SU-DHL-6 (cell line): Measurements from ENCODE around the gene CDC20.

Experiments
- H2AFZ ChIP-seq: fragments of 200-600 bp; sonication (generic); 2 replicates; pipeline ENCODE4 v1.6.1; 2014; ENCODE audit warnings: low read depth, mild to moderate bottlenecking, moderate library complexity, mixed read lengths, antibody characterized with exemption, low read length; ENCODE audit not compliant: severe bottlenecking
- H3F3A ChIP-seq: fragments of 200-600 bp; shearing (Covaris generic); 2 replicates; pipeline ENCODE4 v1.6.0; 2016; ENCODE audit warnings: antibody characterized with exemption, mild to moderate bottlenecking; ENCODE audit not compliant: insufficient read depth
- H3K27ac ChIP-seq: fragments of 200-600 bp; sonication (generic); 2 replicates; pipeline ENCODE4 v1.5.1; 2016; ENCODE audit warnings: low read depth, mild to moderate bottlenecking, low read length, moderate library complexity, mixed read lengths
- H3K27me3 ChIP-seq: fragments of 200-600 bp; sonication (generic), shearing (Covaris generic); 2 replicates; pipeline ENCODE4 v1.6.0; 2014; ENCODE audit warnings: mild to moderate bottlenecking, low read length
- H3K36me3 ChIP-seq: fragments of 200-600 bp; sonication (generic); 2 replicates; pipeline ENCODE4 v1.6.1; 2014; ENCODE audit warnings: mild to moderate bottlenecking, low read length, mixed read lengths
- H3K4me2 ChIP-seq: fragments of 300-600, 200-600 bp; shearing (Covaris generic), sonication (generic); 2 replicates; pipeline ENCODE4 v1.6.0; 2014; ENCODE audit warnings: low read length, low read depth, mild to moderate bottlenecking; ENCODE audit not compliant: poor library complexity, severe bottlenecking
- H3K4me3 ChIP-seq: fragments of 200-600 bp; sonication (generic); 2 replicates; pipeline ENCODE4 v1.5.1; 2014; ENCODE audit warnings: antibody characterized with exemption, low read length, mild to moderate bottlenecking, mixed read lengths; ENCODE audit not compliant: insufficient read depth, poor library complexity, severe bottlenecking
- H3K79me2 ChIP-seq: fragments of 200-600 bp; sonication (generic); 2 replicates; pipeline ENCODE4 v1.6.1; 2014; ENCODE audit warnings: mild to moderate bottlenecking, low read length, moderate library complexity; ENCODE audit not compliant: insufficient read depth
- H3K9ac ChIP-seq: fragments of 200-600 bp; sonication (generic); 2 replicates; pipeline ENCODE4 v1.7.0; 2014; ENCODE audit warnings: mild to moderate bottlenecking, low read length
- H3K9me2 ChIP-seq: fragments of 200-600 bp; sonication (generic); replicated peaks from 2 replicates; pipeline ENCODE4 v1.6.1; 2014; ENCODE audit warnings: low read length; ENCODE audit not compliant: insufficient read depth
- H3K9me3 ChIP-seq: fragments of 200-600 bp; sonication (generic); 2 replicates; pipeline ENCODE4 v1.6.1; 2014; ENCODE audit warnings: low read length, mixed read lengths; ENCODE audit not compliant: insufficient read depth
- H4K20me1 ChIP-seq: fragments of 200-600 bp; sonication (generic); 2 replicates; pipeline ENCODE4 v1.6.1; 2014; ENCODE audit warnings: low read depth, mild to moderate bottlenecking, antibody characterized with exemption, low read length, moderate library complexity, mixed read lengths
- CTCF ChIP-seq: fragments of 200-600 bp; sonication (generic); IDR thresholded peaks from one replicate; pipeline ENCODE4 v1.5.1; 2017; ENCODE audit warnings: antibody characterized with exemption, mild to moderate bottlenecking, low read length, moderate library complexity; ENCODE audit not compliant: insufficient read depth, poor library complexity, severe bottlenecking
- EZH2phosphoT487 ChIP-seq: fragments of 200-600 bp; sonication (generic), shearing (Covaris generic); conservative IDR thresholded peaks from 2 replicates; pipeline ENCODE4 v1.6.1; 2018; ENCODE audit warnings: mild to moderate bottlenecking, antibody characterized with exemption, low read length, moderate library complexity, mixed read lengths

The CDC20 gene

GRCh38 chr1:43340559-43340958, 18.2 kb upstream of the CDC20 start:
- Histone ChIP-seq H3K27me3 (no peaks in the 10 kb centered on the region), H4K20me1 (no peaks in the 10 kb centered on the region)

GRCh38 chr1:43344267-43344850, 14.4 kb upstream of the CDC20 start:
- H3K9me3 ChIP-seq: no peaks in the 10 kb centered on the region
- H3K36me3 ChIP-seq: no peaks in the 10 kb centered on the region
- H3K9ac ChIP-seq: no peak overlapping the region
- no peak overlapping the region for H2AFZ ChIP-seq
- no peaks in the 10 kb centered on the region for H3K27me3 ChIP-seq
- 0 out of 2 replicates have a peak, but pooled peaks cover 7% of the 10 kb centered on the region for H3F3A ChIP-seq
- no peak overlapping the region for H3K4me2 ChIP-seq
- no peak overlapping the region for H3K4me3 ChIP-seq
- TF ChIP-seq CTCF (no peak), EZH2phosphoT487 (no peak)
- H3K9me2 ChIP-seq: no peaks in the 10 kb centered on the region
- H4K20me1 ChIP-seq: no peaks in the 10 kb centered on the region
- no peak overlapping the region for H3K27ac ChIP-seq
- H3K79me2 ChIP-seq: no peaks in the 10 kb centered on the region

More at GRCh38 chr1:43340559-43340958, 18.2 kb upstream of the CDC20 start:
- H3K27ac ChIP-seq: no peak overlapping the region
- no peak overlapping the region for H3K4me3 ChIP-seq
- no peaks in the 10 kb centered on the region for H3K9me3 ChIP-seq
- TF ChIP-seq EZH2phosphoT487 (no peak), CTCF (no peak)
- H3K9me2 ChIP-seq: no peaks in the 10 kb centered on the region
- no peaks in the 10 kb centered on the region for H3K36me3 ChIP-seq
- H2AFZ ChIP-seq: no peak overlapping the region
- no peak overlapping the region for H3K9ac ChIP-seq
- no peaks in the 10 kb centered on the region for H3F3A ChIP-seq
- no peaks in the 10 kb centered on the region for H3K79me2 ChIP-seq
- no peak overlapping the region for H3K4me2 ChIP-seq

GRCh38 chr1:43345120-43345519, 13.7 kb upstream of the CDC20 start:
- no peak for TF ChIP-seq CTCF
- TF ChIP-seq EZH2phosphoT487: no peak
- H2AFZ ChIP-seq: no peak overlapping the region
- H3K9me2 ChIP-seq: no peaks in the 10 kb centered on the region
- no peak overlapping the region for H3K4me3 ChIP-seq
- no peaks in the 10 kb centered on the region for H3K27me3 ChIP-seq
- no peaks in the 10 kb centered on the region for H4K20me1 ChIP-seq
- no peaks in the 10 kb centered on the region for H3K36me3 ChIP-seq
- H3K79me2 ChIP-seq: no peaks in the 10 kb centered on the region
- no peaks in the 10 kb centered on the region for H3K9me3 ChIP-seq
- peaks cover 15% of the 10 kb centered on the region for H3F3A ChIP-seq
- H3K27ac ChIP-seq: no peak overlapping the region
- no peak overlapping the region for H3K9ac ChIP-seq
- H3K4me2 ChIP-seq: no peak overlapping the region
